SH-SY5Y (cell line): ENCODE measurements around the gene CCDC6.

Experiments
- GATA2 ChIP-seq: IDR thresholded peaks from 2 replicates; pipeline ENCODE4 v1.6.1; 2011; ENCODE audit warnings: mild to moderate bottlenecking, low read depth, low read length
- GATA3 ChIP-seq: IDR thresholded peaks from 2 replicates; pipeline ENCODE4 v1.6.1; 2011; ENCODE audit warnings: low read depth, mild to moderate bottlenecking, low read length, moderate library complexity

GRCh38 chr10:59781511-59781910, 124.8 kb downstream of the CCDC6 start:
- TF ChIP-seq GATA3 (no peak), GATA2 (no peak)
